WI38 (cell line): ENCODE measurements around the gene TPRX1.

Experiments used
- H3K4me3 ChIP-seq: 2 replicates; pipeline ENCODE4 v1.5.1; 2011; ENCODE audit warnings: low read depth, mild to moderate bottlenecking, control low read depth, low read length
- CTCF ChIP-seq: IDR thresholded peaks from 2 replicates; pipeline ENCODE4 v1.5.1; 2012; ENCODE audit warnings: low read depth, mild to moderate bottlenecking, control low read depth, low read length

TPRX1 gene

DNA sequence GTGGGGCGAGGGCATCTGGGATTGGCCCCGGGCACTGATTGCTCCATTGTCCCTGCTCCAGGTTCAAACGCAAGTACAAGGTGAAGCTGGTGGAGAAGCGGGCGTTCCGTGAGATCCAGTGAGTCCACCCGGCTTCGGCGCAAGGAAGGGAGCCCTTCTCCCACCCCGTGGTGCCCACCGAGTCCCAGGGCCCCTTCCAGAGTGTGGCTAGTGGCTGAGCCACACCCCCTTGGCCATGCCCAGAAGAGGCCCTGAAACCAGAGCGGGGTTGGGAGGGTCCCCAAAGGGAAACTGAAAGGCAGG, 47.8 kb downstream of the TPRX1 start:
- TF ChIP-seq CTCF: no peak
- H3K4me3 ChIP-seq: no peak overlapping the region

DNA sequence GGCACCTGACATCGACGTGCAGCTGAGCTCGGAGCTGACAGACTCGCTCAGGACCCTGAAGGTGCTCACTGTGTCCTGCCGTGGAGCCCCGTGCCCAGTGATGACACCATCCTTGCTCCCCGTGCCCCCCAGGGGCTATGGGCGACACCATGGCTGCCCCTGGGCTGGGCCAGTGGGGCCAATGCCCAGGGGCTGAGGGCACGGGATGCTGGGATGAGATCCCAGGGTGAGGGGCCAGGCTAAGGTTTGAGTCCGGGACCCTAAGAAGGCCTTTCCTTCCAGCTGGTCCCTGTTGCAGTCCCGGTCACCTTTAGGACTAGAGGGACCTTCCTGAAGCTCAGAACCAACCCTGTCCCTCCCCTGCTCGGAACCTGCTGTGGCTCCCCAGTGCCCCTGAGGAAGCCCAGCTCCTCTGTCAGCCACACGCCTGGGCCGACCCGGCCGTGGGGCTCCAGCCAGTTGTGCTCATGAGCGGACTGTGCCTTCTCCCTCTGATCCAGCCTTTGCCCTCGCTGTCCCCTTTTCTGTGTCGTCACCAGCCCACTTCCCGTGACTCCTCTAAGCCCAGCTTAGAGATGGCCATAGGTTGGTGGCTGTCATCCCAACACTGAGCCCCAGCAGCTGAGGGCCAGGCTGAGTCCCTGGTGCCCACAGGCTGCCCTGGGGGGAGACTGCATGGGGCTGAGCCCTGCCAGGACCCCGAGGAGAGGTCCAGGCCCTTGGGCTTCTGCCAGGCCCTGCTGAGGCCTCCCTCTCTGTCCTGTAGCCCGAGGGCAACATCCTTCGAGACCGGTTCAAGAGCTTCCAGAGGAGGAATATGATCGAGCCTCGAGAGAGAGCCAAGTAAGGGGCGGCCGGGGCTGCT, 48.4 kb downstream of the TPRX1 start:
- no peak for TF ChIP-seq CTCF
- H3K4me3 ChIP-seq: no peak overlapping the region

DNA sequence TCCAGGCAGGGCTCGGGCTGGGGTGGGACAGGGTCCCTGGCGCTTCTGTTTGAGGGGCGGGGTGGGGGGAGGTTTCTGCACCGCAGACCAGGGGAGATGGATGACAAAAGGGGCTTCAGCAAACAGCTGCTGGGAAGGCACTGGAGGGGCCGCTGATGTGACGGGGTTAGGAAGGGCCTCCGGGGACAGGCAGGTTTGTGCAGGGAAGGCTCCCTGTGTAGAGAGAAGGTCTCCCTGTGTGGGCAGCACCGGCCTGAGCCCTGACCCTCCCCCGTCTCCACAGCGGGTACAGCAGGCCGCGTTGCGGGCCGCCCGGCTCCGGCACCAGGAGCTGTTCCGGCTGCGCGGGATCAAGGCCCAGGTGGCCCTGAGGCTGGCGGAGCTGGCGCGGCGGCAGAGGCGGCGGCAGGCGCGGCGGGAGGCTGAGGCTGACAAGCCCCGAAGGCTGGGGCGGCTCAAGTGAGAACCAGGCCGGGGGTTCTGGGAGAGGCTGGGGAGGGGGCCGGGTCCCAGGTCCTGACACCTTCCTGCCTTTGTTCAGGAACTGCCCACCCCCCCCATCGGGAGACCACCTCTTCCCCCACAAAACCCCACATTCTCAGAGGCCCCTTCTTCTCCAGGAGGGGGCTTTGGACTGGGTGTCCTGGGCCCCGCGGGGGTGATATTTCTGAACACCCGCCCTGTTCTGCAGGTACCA, 49.1 kb downstream of the TPRX1 start:
- no peak overlapping the region for H3K4me3 ChIP-seq
- no peak for TF ChIP-seq CTCF

DNA sequence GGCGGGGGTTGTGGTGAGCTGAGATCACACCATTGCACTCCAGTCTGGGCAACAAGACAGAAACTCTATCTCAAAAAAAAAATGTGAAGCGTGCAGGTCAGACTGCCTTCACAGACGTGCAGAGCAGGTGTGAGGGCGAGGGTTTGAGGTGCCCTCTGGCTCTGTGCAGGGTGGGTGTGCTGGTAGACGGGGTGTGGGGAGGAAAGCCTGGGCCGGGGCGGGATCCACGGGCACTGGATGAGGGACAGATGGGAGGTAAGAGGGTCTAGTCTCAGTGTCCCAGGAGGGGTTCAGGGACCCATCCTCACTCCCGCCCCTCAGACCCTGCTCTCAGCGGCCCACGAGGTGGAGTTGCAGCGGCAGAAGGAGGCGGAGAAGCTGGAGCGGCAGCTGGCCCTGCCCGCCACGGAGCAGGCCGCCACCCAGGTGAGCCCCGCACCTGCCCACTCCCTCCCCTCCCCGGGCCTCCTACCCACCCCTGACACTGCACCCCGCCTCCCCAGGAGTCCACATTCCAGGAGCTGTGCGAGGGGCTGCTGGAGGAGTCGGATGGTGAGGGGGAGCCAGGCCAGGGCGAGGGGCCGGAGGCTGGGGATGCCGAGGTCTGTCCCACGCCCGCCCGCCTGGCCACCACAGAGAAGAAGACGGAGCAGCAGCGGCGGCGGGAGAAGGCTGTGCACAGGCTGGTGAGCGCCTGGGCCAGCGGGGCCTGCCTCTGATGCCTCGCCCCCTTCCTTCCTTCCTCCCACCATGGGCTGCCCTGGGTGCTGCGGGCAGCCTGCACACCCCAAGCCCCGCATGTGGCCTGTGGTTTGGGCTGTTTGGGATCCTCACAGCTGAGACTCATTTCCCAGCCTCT, 49.9 kb downstream of the TPRX1 start:
- TF ChIP-seq CTCF: no peak
- H3K4me3 ChIP-seq: no peak overlapping the region

- H3K4me3 ChIP-seq: no peak overlapping the region
- TF ChIP-seq CTCF: no peak
Measured at GRCh38 chr19:47752440-47753211, 51.7 kb downstream of the TPRX1 start.
